SW 1271 (cell line): Measurements from ENCODE around the gene CISH.
A peak's percentile ranks its signal among the peaks of the same experiment; 100 is the strongest.

Experiments
- DNase-seq, 2 experiments: peaks; one replicate each; lab custom pipeline; 2025; lab: John Stamatoyannopoulos, UW

Gene CISH

GRCh38 chr3:50611464-50612233 is at the start of gene CISH:
Gene CISH, minus strand, starts transcription at chr3:50611774. Its CDS starts 124 bp downstream, at chr3:50611650.
- peak; percentile 39 to 82 for DNase-seq

- DNase-seq = no peak
Measured at GRCh38 chr3:50660386-50660785, 48.8 kb upstream of the CISH start.

- DNase-seq = no peak
Measured at GRCh38 chr3:50658831-50659230, 47.3 kb upstream of the CISH start.

GRCh38 chr3:50658416-50658815 is 46.8 kb upstream of the CISH start:
- DNase-seq = no peak

GRCh38 chr3:50657816-50658215 is 46.2 kb upstream of the CISH start:
- DNase-seq = no peak

- no peak for DNase-seq
Measured at GRCh38 chr3:50657407-50657806, 45.8 kb upstream of the CISH start.

GRCh38 chr3:50656417-50657195 is 45.0 kb upstream of the CISH start:
- no peak for DNase-seq

GRCh38 chr3:50655009-50655830 is 43.6 kb upstream of the CISH start:
- no peak for DNase-seq

- DNase-seq = no peak
Measured at GRCh38 chr3:50653937-50654595, 42.5 kb upstream of the CISH start.

- DNase-seq = peak in 1 of 2 experiments; percentile 12
Measured at GRCh38 chr3:50652709-50653108, 41.1 kb upstream of the CISH start.

GRCh38 chr3:50651920-50652529 is 40.5 kb upstream of the CISH start:
- no peak for DNase-seq

- DNase-seq = no peak
Measured at GRCh38 chr3:50651445-50651844, 39.9 kb upstream of the CISH start.

- no peak for DNase-seq
Measured at GRCh38 chr3:50650018-50650417, 38.4 kb upstream of the CISH start.

GRCh38 chr3:50649451-50649931 is 37.9 kb upstream of the CISH start:
- DNase-seq = no peak

- DNase-seq = no peak
Measured at GRCh38 chr3:50648944-50649343, 37.4 kb upstream of the CISH start.

- no peak for DNase-seq
Measured at GRCh38 chr3:50648313-50648712, 36.7 kb upstream of the CISH start.

- no peak for DNase-seq
Measured at GRCh38 chr3:50645378-50645777, 33.8 kb upstream of the CISH start.

- DNase-seq = no peak
Measured at GRCh38 chr3:50644561-50644960, 33.0 kb upstream of the CISH start.

- no peak for DNase-seq
Measured at GRCh38 chr3:50642382-50642781, 30.8 kb upstream of the CISH start.

- no peak for DNase-seq
Measured at GRCh38 chr3:50639055-50639494, 27.5 kb upstream of the CISH start.

GRCh38 chr3:50637945-50638344 is 26.4 kb upstream of the CISH start:
- DNase-seq = no peak
